CD4-positive, alpha-beta T cell treated with Interleukin-1 beta for 1 hour (primary cell): ENCODE results near the gene NT5DC4.

Experiments used
- DNase-seq, 2 donors: peaks; one replicate each; pipeline ENCODE4 v3.0.0-alpha.2; 2020 to 2022

NT5DC4 gene

GRCh38 chr2:112720785-112721184 is at the start of gene NT5DC4:
NT5DC4 (plus strand) TSS chr2:112721020; CDS start chr2:112721080, 60 bp downstream.
- no peak for DNase-seq

GRCh38 chr2:112671801-112672200 is 49.0 kb upstream of the NT5DC4 start:
- DNase-seq = no peak

DNA sequence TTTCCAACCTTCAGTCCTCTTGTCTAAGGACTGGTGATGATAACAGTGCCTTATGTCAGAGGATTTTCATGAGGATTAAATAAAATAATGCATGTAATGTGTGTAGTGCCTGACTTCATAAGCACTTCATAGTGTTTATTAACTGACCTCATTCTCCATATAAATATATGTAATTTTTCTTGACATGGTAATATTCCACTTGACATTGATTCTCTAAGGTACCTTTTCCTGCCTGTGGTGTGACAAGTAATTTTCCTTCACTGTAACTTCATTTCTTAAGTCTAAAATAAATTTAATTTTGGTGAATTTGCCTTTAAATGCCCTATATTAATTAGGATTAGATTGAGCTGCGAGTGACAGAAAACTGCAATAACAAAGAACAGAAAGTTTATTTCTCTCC is 47.8 kb upstream of the NT5DC4 start:
- no peak for DNase-seq

- peak in 1 of 2 donors; percentile 63 for DNase-seq
Measured at GRCh38 chr2:112674229-112674628, 46.6 kb upstream of the NT5DC4 start.

- DNase-seq = no peak
Measured at GRCh38 chr2:112679484-112679883, 41.3 kb upstream of the NT5DC4 start.

DNA sequence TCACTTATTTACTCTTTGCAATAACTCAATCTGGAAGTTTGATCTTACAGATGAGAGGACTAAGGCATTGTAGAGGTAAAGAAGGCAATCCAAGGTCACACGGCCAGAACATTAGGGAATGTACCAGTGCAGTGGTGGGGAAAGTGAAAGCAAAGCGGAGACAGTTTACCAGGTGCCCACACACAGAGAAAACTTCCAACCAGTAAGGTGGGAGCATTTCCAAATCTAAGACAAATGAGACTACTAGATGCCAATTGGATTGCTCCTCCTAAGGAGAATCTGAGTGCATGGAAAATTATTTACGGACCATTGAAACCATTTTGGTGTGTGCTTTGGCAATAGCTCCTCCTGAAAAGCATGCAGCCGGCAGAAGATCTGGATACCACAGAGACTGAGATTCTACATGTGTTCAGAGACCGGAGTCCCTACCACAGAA is 40.1 kb upstream of the NT5DC4 start:
- DNase-seq = no peak

DNA sequence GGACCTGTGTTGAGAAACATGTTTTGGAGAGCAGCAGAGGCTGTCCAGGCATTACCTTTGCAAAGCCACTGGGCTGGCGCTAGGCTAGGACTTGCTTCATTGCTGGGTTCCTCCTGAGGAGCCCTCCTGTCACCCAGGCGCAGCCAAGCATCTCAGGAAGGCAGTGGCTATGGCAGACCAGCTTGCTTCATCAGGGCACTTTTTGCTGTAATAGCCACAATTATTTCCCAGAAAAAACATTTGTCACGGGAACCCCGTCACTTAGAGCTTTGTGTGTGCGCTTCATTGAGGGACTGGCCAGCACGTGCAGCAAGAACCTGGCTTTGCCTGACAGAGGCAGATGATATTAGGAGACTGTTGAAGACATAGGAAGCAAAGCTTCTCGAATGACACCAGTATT is 38.7 kb upstream of the NT5DC4 start:
- no peak for DNase-seq

GRCh38 chr2:112683550-112684414 is 37.0 kb upstream of the NT5DC4 start:
- DNase-seq = no peak

DNA sequence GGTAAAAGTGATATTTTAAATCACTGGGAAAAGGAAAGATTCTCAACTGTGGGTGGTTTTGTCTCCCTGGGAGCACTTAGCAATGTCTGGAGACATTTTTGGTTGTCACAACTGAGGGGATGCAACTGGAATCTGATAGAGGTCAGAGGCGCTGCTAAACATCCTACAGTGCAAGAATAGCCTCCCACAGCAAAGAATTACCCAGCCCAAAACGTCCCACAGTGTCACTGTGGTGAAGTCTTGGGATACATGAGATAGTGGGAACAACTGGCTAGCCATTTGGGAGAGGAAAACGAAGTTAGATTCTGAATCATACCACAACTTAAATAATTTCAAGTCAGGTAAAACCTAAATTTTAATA is 36.4 kb upstream of the NT5DC4 start:
- no peak for DNase-seq

GRCh38 chr2:112685271-112685884 is 35.4 kb upstream of the NT5DC4 start:
- no peak for DNase-seq

GRCh38 chr2:112686348-112687217 is 34.2 kb upstream of the NT5DC4 start:
- no peak for DNase-seq

- no peak for DNase-seq
Measured at GRCh38 chr2:112687522-112687921, 33.3 kb upstream of the NT5DC4 start.

DNA sequence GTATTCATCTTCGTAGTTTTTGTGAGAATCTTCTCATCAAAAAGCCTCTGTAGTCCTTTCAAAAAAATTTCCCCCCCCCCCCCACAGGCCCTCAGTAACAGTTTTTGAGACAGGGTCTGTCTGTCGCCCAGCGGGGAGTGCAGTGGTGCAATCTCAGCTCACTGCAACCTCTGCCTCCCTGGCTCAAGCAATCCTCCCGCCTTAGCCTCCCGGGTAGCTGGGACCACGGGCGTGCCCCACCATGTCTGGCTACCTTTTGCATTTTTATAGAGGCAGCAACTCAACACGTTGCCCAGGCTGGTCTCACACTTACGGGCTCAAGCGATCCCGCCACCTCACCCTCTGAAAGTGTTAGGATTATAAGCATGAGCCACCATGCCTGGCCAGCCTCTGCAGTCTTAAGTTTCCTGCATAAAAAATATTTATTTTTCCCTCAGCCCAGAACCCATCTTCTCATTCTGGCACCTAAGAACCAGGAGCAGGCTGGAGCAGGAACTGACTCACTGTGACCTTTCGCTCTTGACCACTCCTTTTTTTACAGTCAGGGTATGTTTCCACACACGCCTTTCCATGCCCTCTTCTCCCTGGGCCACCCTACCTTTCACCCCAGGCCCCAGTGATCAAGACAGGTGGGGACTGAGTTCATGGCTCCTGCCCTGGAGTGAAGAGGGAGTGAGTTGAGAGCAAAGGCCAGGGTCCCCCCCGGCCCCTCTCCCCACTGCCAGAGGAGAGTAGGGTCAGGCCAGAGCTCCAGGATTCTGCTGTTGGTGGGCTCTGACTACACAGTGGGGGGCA is 32.5 kb upstream of the NT5DC4 start:
- no peak for DNase-seq

DNA sequence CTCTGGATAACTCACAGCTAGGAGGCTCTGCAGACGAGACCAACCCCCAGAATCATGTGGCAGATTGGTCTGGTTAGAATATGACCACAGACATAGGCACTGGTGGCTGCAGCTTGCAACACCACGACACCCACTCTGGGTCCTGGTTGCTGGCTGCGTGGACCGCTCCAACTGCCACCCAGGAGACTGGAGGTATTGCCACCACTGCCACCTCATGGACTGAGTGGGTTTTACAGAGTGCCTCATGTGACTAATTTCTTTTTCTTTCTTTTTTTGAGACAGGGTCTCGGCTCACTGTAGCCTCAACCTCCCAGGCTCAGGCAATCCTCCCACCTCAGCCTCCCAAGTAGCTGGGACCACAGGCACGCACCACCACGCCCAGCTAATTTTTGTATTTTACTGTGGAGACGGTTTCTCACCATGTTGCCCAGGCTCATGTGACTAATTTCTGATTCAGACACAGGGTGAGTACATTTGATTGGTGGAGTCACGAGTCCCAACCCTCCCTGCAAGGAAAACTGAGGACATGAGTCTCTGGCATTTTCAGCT is 29.9 kb upstream of the NT5DC4 start:
- peak; percentile 74 to 77 for DNase-seq

DNA sequence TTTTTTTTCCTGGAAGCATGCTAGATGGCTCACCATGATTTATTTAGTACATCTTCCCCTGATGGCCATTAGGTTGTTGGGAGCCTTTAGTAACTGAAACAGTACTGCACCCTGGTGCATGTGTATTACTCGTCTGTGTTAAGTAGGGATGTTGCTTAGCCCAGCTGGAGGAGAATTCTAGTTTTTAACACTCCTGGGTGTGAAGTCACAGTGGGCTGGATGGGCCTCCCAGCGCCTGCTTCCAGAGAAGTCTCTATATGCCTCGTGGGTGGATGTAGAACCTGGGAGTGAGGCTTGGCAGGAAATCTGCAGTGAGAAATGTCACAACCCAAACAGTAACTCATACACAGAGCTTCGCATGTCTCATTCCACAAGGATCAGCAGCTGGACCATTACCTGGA is 28.9 kb upstream of the NT5DC4 start:
- no peak for DNase-seq

DNA sequence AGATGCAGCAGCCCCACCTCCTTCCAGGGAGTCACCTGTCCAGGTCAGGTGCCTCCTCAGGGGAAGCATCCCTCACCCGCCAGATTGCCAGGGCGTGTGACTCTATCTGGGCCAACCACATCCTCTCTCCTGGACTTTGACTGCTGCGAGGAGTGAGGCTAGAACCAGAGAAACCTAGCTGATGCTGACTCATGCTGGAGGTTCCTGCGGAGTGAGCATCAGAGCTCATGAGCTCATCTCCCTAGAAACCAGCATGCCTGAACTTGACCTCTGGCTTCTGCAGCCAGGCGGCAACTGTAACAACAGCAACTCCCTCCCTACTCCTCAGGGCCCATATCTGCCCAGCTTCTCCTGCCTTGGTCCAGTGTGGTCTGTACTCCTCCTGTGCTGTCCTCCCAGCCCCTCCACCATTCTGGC is 28.3 kb upstream of the NT5DC4 start:
- DNase-seq = peak; percentile 57 to 75

GRCh38 chr2:112692918-112693317 is 27.9 kb upstream of the NT5DC4 start:
- DNase-seq = no peak

GRCh38 chr2:112693596-112693995 is 27.2 kb upstream of the NT5DC4 start:
- no peak for DNase-seq

- no peak for DNase-seq
Measured at GRCh38 chr2:112694182-112694581, 26.6 kb upstream of the NT5DC4 start.

- no peak for DNase-seq
Measured at GRCh38 chr2:112698834-112699515, 21.8 kb upstream of the NT5DC4 start.

DNA sequence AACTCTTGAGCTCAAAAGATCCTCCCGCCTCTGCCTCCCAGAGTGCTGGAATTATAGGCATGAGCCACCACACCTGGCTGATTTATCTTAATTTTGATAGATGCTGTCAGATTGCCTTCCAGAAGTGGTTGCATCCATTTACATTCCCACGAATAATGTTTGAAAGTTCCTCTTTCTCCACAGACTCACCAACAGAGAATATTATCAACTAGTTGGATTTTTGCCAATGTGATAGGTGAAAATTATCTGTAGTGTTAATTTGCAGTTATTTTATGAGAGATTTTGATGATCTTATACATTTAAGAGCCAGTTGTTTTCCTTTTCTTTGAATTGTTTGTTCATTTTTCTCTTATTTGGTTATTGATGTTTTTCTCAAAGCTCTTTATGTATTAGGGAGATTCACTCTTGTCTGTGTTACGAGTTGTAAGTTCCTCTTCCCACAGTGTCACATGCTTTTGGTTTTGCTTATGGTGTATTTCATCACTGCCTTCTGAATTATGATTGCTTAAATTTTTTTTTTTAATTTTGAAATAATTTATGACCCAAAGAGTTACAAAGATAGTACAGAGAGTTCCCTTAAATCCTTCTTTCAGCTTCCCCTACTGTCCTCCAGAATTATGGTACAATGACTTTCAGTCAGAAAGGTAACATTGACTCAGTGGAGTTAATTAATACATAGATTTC is 20.7 kb upstream of the NT5DC4 start:
- no peak for DNase-seq
